ENCODE results near the gene LACRT. TPM values are rescaled to one million over a fixed set of nuclear protein-coding genes. Genes with fewer than 3 reads are reported as not detected.

Gene LACRT
- total RNA-seq, 1 donor from 2014 or later: not detected

- intact Hi-C loops (cut with micrococcal nuclease): no loop called here
- no peak for TF ChIP-seq CTCF (IDR thresholded peaks at IDR 0.05)
- no peak overlapping the region for H3K27ac Mint-ChIP-seq
- CTCF ChIA-PET: no interaction called here
- peaks cover 4% of the 10 kb centered on the region for H3K4me1 Mint-ChIP-seq
- ATAC-seq (ENCODE audit: low read depth) (no peak), DNase-seq (no peak)
- no peaks in the 10 kb centered on the region for H3K36me3 Mint-ChIP-seq (ENCODE audit: low read depth)
- POLR2A ChIA-PET: no interaction called here
- H3K9me3 Mint-ChIP-seq: no peaks in the 10 kb centered on the region
- no peak overlapping the region for H3K4me3 Mint-ChIP-seq
- H3K27me3 Mint-ChIP-seq: peaks cover 39% of the 10 kb centered on the region
These were observed 17.6 kb downstream of the LACRT start for GRCh38 chr12:54616933-54617680.

GRCh38 chr12:54612225-54612750 lies 22.4 kb downstream of the LACRT start:
- Mint-ChIP-seq H3K4me3 (no peak overlapping the region), H3K9me3 (no peaks in the 10 kb centered on the region), H3K4me1 (peaks cover 4% of the 10 kb centered on the region), H3K27me3 (peaks cover 52% of the 10 kb centered on the region), H3K27ac (no peak overlapping the region), H3K36me3 (ENCODE audit: low read depth) (no peaks in the 10 kb centered on the region)
- DNase-seq (no peak), ATAC-seq (ENCODE audit: low read depth) (no peak)
- CTCF ChIA-PET: no interaction called here
- intact Hi-C loops (cut with micrococcal nuclease): no loop called here
- no peak for TF ChIP-seq CTCF (IDR thresholded peaks at IDR 0.05)
- POLR2A ChIA-PET: no interaction called here

GRCh38 chr12:54611715-54612149 lies 23.0 kb downstream of the LACRT start:
- Mint-ChIP-seq H3K27ac (no peak overlapping the region), H3K27me3 (peaks cover 53% of the 10 kb centered on the region), H3K4me1 (peaks cover 2% of the 10 kb centered on the region), H3K4me3 (no peak overlapping the region), H3K9me3 (no peaks in the 10 kb centered on the region), H3K36me3 (ENCODE audit: low read depth) (no peaks in the 10 kb centered on the region)
- ChIA-PET CTCF (no interaction called here), POLR2A (no interaction called here)
- no peak for TF ChIP-seq CTCF (IDR thresholded peaks at IDR 0.05)
- no peak for DNase-seq
- ATAC-seq (ENCODE audit: low read depth): no peak
- intact Hi-C loops (cut with micrococcal nuclease): no loop called here

- Mint-ChIP-seq H3K9me3 (no peaks in the 10 kb centered on the region), H3K4me1 (no peaks in the 10 kb centered on the region), H3K4me3 (no peak overlapping the region), H3K27ac (no peak overlapping the region), H3K36me3 (ENCODE audit: low read depth) (no peaks in the 10 kb centered on the region), H3K27me3 (peaks cover 31% of the 10 kb centered on the region)
- no peak for ATAC-seq (ENCODE audit: low read depth)
- CTCF ChIA-PET: no interaction called here
- no peak for DNase-seq
- intact Hi-C loops (cut with micrococcal nuclease): no loop called here
- POLR2A ChIA-PET: no interaction called here
- TF ChIP-seq CTCF (IDR thresholded peaks at IDR 0.05): no peak
These were observed 25.9 kb downstream of the LACRT start for GRCh38 chr12:54608769-54609168.

- H3K4me3 Mint-ChIP-seq: no peak overlapping the region
- H3K9me3 Mint-ChIP-seq: no peaks in the 10 kb centered on the region
- no peak overlapping the region for H3K27ac Mint-ChIP-seq
- no peak for TF ChIP-seq CTCF (IDR thresholded peaks at IDR 0.05)
- H3K4me1 Mint-ChIP-seq: peaks cover 2% of the 10 kb centered on the region
- intact Hi-C loops (cut with micrococcal nuclease): no loop called here
- ATAC-seq (ENCODE audit: low read depth): no peak
- peaks cover 26% of the 10 kb centered on the region for H3K27me3 Mint-ChIP-seq
- DNase-seq: no peak
- POLR2A ChIA-PET: no interaction called here
- CTCF ChIA-PET: no interaction called here
- no peaks in the 10 kb centered on the region for H3K36me3 Mint-ChIP-seq (ENCODE audit: low read depth)
These were observed 26.5 kb downstream of the LACRT start for GRCh38 chr12:54608156-54608555.
